ENCODE results near the gene CEP89. TPM values are rescaled to one million over a fixed set of nuclear protein-coding genes. Genes with fewer than 3 reads are reported as not detected.
"Not testable (repeated sequence)": the region's sequence is repeated elsewhere in the genome, so short reads cannot be mapped to it uniquely, and the experiment has no call there.

CEP89 gene
- total and polyA plus RNA-seq, 4 donors, result 8.7 to 18.7 (median 14.0) TPM

GRCh38 chr19:32843716-32844245, 128.0 kb downstream of the CEP89 start:
- no peak for TF ChIP-seq CTCF (IDR thresholded peaks at IDR 0.05; ENCODE audit: control extremely low read depth, extremely low read depth)
- H3K9ac ChIP-seq (ENCODE audit: insufficient read depth in 1 of 2, low read length in 2 of 2), result no peak overlapping the region
- H3K9me3 ChIP-seq (ENCODE audit: control insufficient read depth in 4 of 4, insufficient read depth in 3 of 4, low read length in 3 of 4), result peaks cover 0 to 7% (median 2%) of the 10 kb centered on the region in 4 donors
- H3K4me3 ChIP-seq, result no peak overlapping the region
- no peak overlapping the region for H3K27ac ChIP-seq (ENCODE audit: low read depth in 1 of 2, low read length in 1 of 2)
- H3K36me3 ChIP-seq (ENCODE audit: control insufficient read depth in 4 of 4, insufficient read depth in 4 of 4, low read length in 4 of 4), result no peaks in the 10 kb centered on the region
- no peak for DNase-seq
- no peak for ATAC-seq (ENCODE audit: insufficient read depth, low FRiP score)
- H3K4me1 ChIP-seq (ENCODE audit: control insufficient read depth in 5 of 5, insufficient read depth in 5 of 5, low read length in 5 of 5), result no peaks in the 10 kb centered on the region
- no peaks in the 10 kb centered on the region for H3K27me3 ChIP-seq (ENCODE audit: control insufficient read depth in 3 of 3, insufficient read depth in 3 of 3, low read length in 2 of 3)
- WGBS, 2 donors, result 94 to 96% methylated on average over 19 of the region's 19 CpGs

- TF ChIP-seq CTCF (IDR thresholded peaks at IDR 0.05; ENCODE audit: control extremely low read depth, extremely low read depth), result no peak
- 91 to 92% methylated on average over 8 of the region's 8 CpGs for WGBS, 2 donors
Observed at GRCh38 chr19:32842061-32842460, 129.7 kb downstream of the CEP89 start.

GRCh38 chr19:32837531-32837930, 134.2 kb downstream of the CEP89 start:
- no peak for ATAC-seq (ENCODE audit: insufficient read depth, low FRiP score)
- Histone ChIP-seq H3K4me1 (ENCODE audit: control insufficient read depth in 5 of 5, insufficient read depth in 5 of 5, low read length in 5 of 5) (no peaks in the 10 kb centered on the region), H3K36me3 (ENCODE audit: control insufficient read depth in 4 of 4, insufficient read depth in 4 of 4, low read length in 4 of 4) (no peaks in the 10 kb centered on the region), H3K4me3 (no peak overlapping the region), H3K27ac (ENCODE audit: low read depth in 1 of 2, low read length in 1 of 2) (no peak overlapping the region), H3K27me3 (ENCODE audit: control insufficient read depth in 3 of 3, insufficient read depth in 3 of 3, low read length in 2 of 3) (no peaks in the 10 kb centered on the region), H3K9me3 (ENCODE audit: control insufficient read depth in 4 of 4, insufficient read depth in 3 of 4, low read length in 3 of 4) (peaks cover 0 to 7% (median 2%) of the 10 kb centered on the region in 4 donors), H3K9ac (ENCODE audit: insufficient read depth in 1 of 2, low read length in 2 of 2) (no peak overlapping the region)
- DNase-seq, result no peak
- 77 to 84% methylated on average over 7 of the region's 7 CpGs for whole genome bisulfite sequencing, 2 donors
- no peak for TF ChIP-seq CTCF (IDR thresholded peaks at IDR 0.05; ENCODE audit: control extremely low read depth, extremely low read depth)

More at GRCh38 chr19:32842061-32842460, 129.7 kb downstream of the CEP89 start:
- Histone ChIP-seq H3K27ac (ENCODE audit: low read depth in 1 of 2, low read length in 1 of 2) (no peak overlapping the region), H3K36me3 (ENCODE audit: control insufficient read depth in 4 of 4, insufficient read depth in 4 of 4, low read length in 4 of 4) (no peaks in the 10 kb centered on the region), H3K4me3 (no peak overlapping the region), H3K9me3 (ENCODE audit: control insufficient read depth in 4 of 4, insufficient read depth in 3 of 4, low read length in 3 of 4) (peaks cover 0 to 7% (median 2%) of the 10 kb centered on the region in 4 donors), H3K9ac (ENCODE audit: insufficient read depth in 1 of 2, low read length in 2 of 2) (no peak overlapping the region), H3K27me3 (ENCODE audit: control insufficient read depth in 3 of 3, insufficient read depth in 3 of 3, low read length in 2 of 3) (no peaks in the 10 kb centered on the region), H3K4me1 (ENCODE audit: control insufficient read depth in 5 of 5, insufficient read depth in 5 of 5, low read length in 5 of 5) (no peaks in the 10 kb centered on the region)
- ATAC-seq (ENCODE audit: insufficient read depth, low FRiP score), result no peak
- no peak for DNase-seq

GRCh38 chr19:32833388-32833787, 138.4 kb downstream of the CEP89 start:
- 93% methylated on average over 7 of the region's 7 CpGs for WGBS, 2 donors
- not testable (repeated sequence) for H3K36me3 ChIP-seq (ENCODE audit: control insufficient read depth in 4 of 4, insufficient read depth in 4 of 4, low read length in 4 of 4); H3K4me1 ChIP-seq (ENCODE audit: control insufficient read depth in 5 of 5, insufficient read depth in 5 of 5, low read length in 5 of 5); H3K9me3 ChIP-seq (ENCODE audit: control insufficient read depth in 4 of 4, insufficient read depth in 3 of 4, low read length in 3 of 4); ATAC-seq (ENCODE audit: insufficient read depth, low FRiP score); H3K27me3 ChIP-seq (ENCODE audit: control insufficient read depth in 3 of 3, insufficient read depth in 3 of 3, low read length in 2 of 3); DNase-seq; H3K4me3 ChIP-seq; H3K27ac ChIP-seq (ENCODE audit: low read depth in 1 of 2, low read length in 1 of 2); H3K9ac ChIP-seq (ENCODE audit: insufficient read depth in 1 of 2, low read length in 2 of 2)

- H3K27ac ChIP-seq (ENCODE audit: low read depth in 1 of 2, low read length in 1 of 2); H3K36me3 ChIP-seq (ENCODE audit: control insufficient read depth in 4 of 4, insufficient read depth in 4 of 4, low read length in 4 of 4); ATAC-seq (ENCODE audit: insufficient read depth, low FRiP score); H3K4me3 ChIP-seq; H3K9me3 ChIP-seq (ENCODE audit: control insufficient read depth in 4 of 4, insufficient read depth in 3 of 4, low read length in 3 of 4); H3K27me3 ChIP-seq (ENCODE audit: control insufficient read depth in 3 of 3, insufficient read depth in 3 of 3, low read length in 2 of 3); DNase-seq; H3K9ac ChIP-seq (ENCODE audit: insufficient read depth in 1 of 2, low read length in 2 of 2); H3K4me1 ChIP-seq (ENCODE audit: control insufficient read depth in 5 of 5, insufficient read depth in 5 of 5, low read length in 5 of 5): not testable (repeated sequence)
- 92 to 95% methylated on average over 7 of the region's 7 CpGs for WGBS, 2 donors
Observed at GRCh38 chr19:32832825-32833224, 138.9 kb downstream of the CEP89 start.

DNA sequence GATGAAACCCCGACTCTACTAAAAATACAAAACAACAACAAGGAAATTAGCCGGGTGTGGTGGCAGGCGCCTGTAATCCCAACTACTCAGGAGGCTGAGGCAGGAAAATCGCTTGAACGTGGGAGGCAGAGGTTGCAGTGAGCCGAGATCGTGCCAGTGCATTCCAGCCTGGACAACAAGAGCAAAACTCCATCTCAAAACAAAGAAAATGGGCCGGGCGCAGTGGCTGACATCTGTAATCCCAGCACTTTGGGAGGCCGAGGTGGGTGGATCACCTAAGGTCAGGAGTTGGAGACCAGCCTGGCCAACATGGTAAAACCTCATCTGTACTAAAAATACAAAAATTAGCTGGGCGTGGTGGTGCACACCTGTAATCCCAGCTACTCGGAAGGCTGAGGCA, 139.7 kb downstream of the CEP89 start:
- not testable (repeated sequence) for ATAC-seq (ENCODE audit: insufficient read depth, low FRiP score); DNase-seq; H3K9me3 ChIP-seq (ENCODE audit: control insufficient read depth in 4 of 4, insufficient read depth in 3 of 4, low read length in 3 of 4); H3K36me3 ChIP-seq (ENCODE audit: control insufficient read depth in 4 of 4, insufficient read depth in 4 of 4, low read length in 4 of 4); H3K27me3 ChIP-seq (ENCODE audit: control insufficient read depth in 3 of 3, insufficient read depth in 3 of 3, low read length in 2 of 3); H3K27ac ChIP-seq (ENCODE audit: low read depth in 1 of 2, low read length in 1 of 2); H3K4me3 ChIP-seq; H3K9ac ChIP-seq (ENCODE audit: insufficient read depth in 1 of 2, low read length in 2 of 2); H3K4me1 ChIP-seq (ENCODE audit: control insufficient read depth in 5 of 5, insufficient read depth in 5 of 5, low read length in 5 of 5)
- 94 to 97% methylated on average over 12 of the region's 12 CpGs for WGBS, 2 donors

Data from lung (tissue), 12 donors.